GM12872 (cell line): ENCODE measurements around the gene SLC35F2.

Experiments used
- CTCF ChIP-seq: IDR thresholded peaks from 3 replicates; pipeline ENCODE4 v1.5.1; 2011; ENCODE audit warnings: low read depth, mild to moderate bottlenecking, low read length, moderate library complexity; ENCODE audit not compliant: insufficient read depth

SLC35F2 gene

GRCh38 chr11:107778839-107779517, 79.6 kb downstream of the SLC35F2 start:
- TF ChIP-seq CTCF = no peak

GRCh38 chr11:107777110-107777509, 81.5 kb downstream of the SLC35F2 start:
- TF ChIP-seq CTCF = no peak

- TF ChIP-seq CTCF = no peak
Observed at GRCh38 chr11:107776062-107776461, 82.5 kb downstream of the SLC35F2 start.

GRCh38 chr11:107770551-107770951, 88.0 kb downstream of the SLC35F2 start:
- no peak for TF ChIP-seq CTCF

- TF ChIP-seq CTCF = no peak
Observed at GRCh38 chr11:107769189-107769588, 89.4 kb downstream of the SLC35F2 start.

- TF ChIP-seq CTCF = peak; percentile 25; the same call in 2 of the 3 replicates
Observed at GRCh38 chr11:107757661-107758060, 100.9 kb downstream of the SLC35F2 start.

- no peak for TF ChIP-seq CTCF
Observed at GRCh38 chr11:107756553-107756952, 102.0 kb downstream of the SLC35F2 start.
